HG03108 (cell line): ENCODE measurements around the gene ECE1.

ENCODE experiments used
- ATAC-seq: cut with Tn5 transposase; IDR thresholded peaks from one replicate; pipeline ENCODE4 v1.9.1; 2021; ENCODE audit warnings: moderate library complexity; ENCODE audit not compliant: unreplicated experiment

ECE1 gene

GRCh38 chr1:21308847-21309652 is 18.8 kb upstream of the ECE1 start:
- ATAC-seq, result no peak

GRCh38 chr1:21308330-21308729 is 18.1 kb upstream of the ECE1 start:
- no peak for ATAC-seq

- ATAC-seq, result no peak
Observed at GRCh38 chr1:21307663-21308305, 17.5 kb upstream of the ECE1 start.

GRCh38 chr1:21307210-21307609 is 16.9 kb upstream of the ECE1 start:
- ATAC-seq, result no peak

- ATAC-seq, result no peak
Observed at GRCh38 chr1:21305900-21306189, 15.6 kb upstream of the ECE1 start.

GRCh38 chr1:21305155-21305899 is 15.1 kb upstream of the ECE1 start:
- ATAC-seq, result no peak

GRCh38 chr1:21304488-21304887 is 14.2 kb upstream of the ECE1 start:
- no peak for ATAC-seq

GRCh38 chr1:21302747-21303715 is 12.8 kb upstream of the ECE1 start:
- no peak for ATAC-seq

GRCh38 chr1:21301794-21302440 is 11.7 kb upstream of the ECE1 start:
- ATAC-seq, result no peak

- no peak for ATAC-seq
Observed at GRCh38 chr1:21300774-21301173, 10.5 kb upstream of the ECE1 start.

GRCh38 chr1:21299780-21300395 is 9.6 kb upstream of the ECE1 start:
- no peak for ATAC-seq

GRCh38 chr1:21298981-21299391 is 8.7 kb upstream of the ECE1 start:
- no peak for ATAC-seq

GRCh38 chr1:21297975-21298374 is 7.7 kb upstream of the ECE1 start:
- ATAC-seq, result no peak

- no peak for ATAC-seq
Observed at GRCh38 chr1:21296509-21297354, 6.5 kb upstream of the ECE1 start.

GRCh38 chr1:21295545-21295944 is 5.3 kb upstream of the ECE1 start:
- ATAC-seq, result no peak

GRCh38 chr1:21295002-21295401 is 4.7 kb upstream of the ECE1 start:
- no peak for ATAC-seq

GRCh38 chr1:21294266-21294989 is 4.2 kb upstream of the ECE1 start:
- ATAC-seq, result peak; percentile 51

- peak; percentile 26 for ATAC-seq
Observed at GRCh38 chr1:21293537-21294265, 3.4 kb upstream of the ECE1 start.
